GM23338 (cell line): ENCODE measurements around the gene RTEL1. TPM values are rescaled to one million over a fixed set of nuclear protein-coding genes. Genes with fewer than 3 reads are reported as not detected.

Experiments used
- ATAC-seq: fragments of 200-7000 bp; cut with Tn5 transposase; 3 replicates; pipeline ENCODE4 v1.9.1; 2020
- DNase-seq: peaks from one replicate; pipeline ENCODE4 v3.0.0-alpha.2; 2015; ENCODE audit warnings: low spot score
- H2AFZ ChIP-seq: fragments of 200-600 bp; sonication (generic); 2 replicates; pipeline ENCODE4 v1.8.0; 2016; ENCODE audit warnings: antibody characterized with exemption, mild to moderate bottlenecking, moderate library complexity
- H3F3A ChIP-seq: fragments of 200-600 bp; sonication (generic); replicated peaks from 2 replicates; pipeline ENCODE4 v1.8.0; 2017; ENCODE audit warnings: antibody characterized with exemption, mixed run types, low read depth
- H3K27ac ChIP-seq: fragments of 200-600 bp; sonication (generic); 2 replicates; pipeline ENCODE4 v1.6.1; 2016; ENCODE audit warnings: low read depth
- H3K27me3 ChIP-seq: fragments of 200-600 bp; sonication (generic); 2 replicates; pipeline ENCODE4 v1.8.0; 2016; ENCODE audit warnings: mild to moderate bottlenecking, mixed run types, moderate library complexity; ENCODE audit not compliant: insufficient read depth
- H3K36me3 ChIP-seq: fragments of 200-600 bp; sonication (generic); 2 replicates; pipeline ENCODE4 v1.8.0; 2016; ENCODE audit warnings: mild to moderate bottlenecking; ENCODE audit not compliant: insufficient read depth
- H3K4me1 ChIP-seq: fragments of 200-600 bp; sonication (generic); 2 replicates; pipeline ENCODE4 v1.8.0; 2016; ENCODE audit warnings: mild to moderate bottlenecking, moderate library complexity; ENCODE audit not compliant: insufficient read depth
- H3K4me2 ChIP-seq: fragments of 200-600 bp; sonication (generic); 2 replicates; pipeline ENCODE4 v1.7.1; 2017; ENCODE audit warnings: mixed run types
- H3K4me3 ChIP-seq: fragments of 200-600 bp; sonication (generic); 2 replicates; pipeline ENCODE4 v1.6.1; 2016; ENCODE audit warnings: mixed run types
- H3K79me2 ChIP-seq: fragments of 200-600 bp; sonication (generic); replicated peaks from 2 replicates; pipeline ENCODE4 v1.8.0; 2017; ENCODE audit warnings: mild to moderate bottlenecking; ENCODE audit not compliant: insufficient read depth
- H3K9me2 ChIP-seq: fragments of 200-600 bp; sonication (generic); 2 replicates; pipeline ENCODE4 v1.8.0; 2017; ENCODE audit not compliant: insufficient read depth
- H4K20me1 ChIP-seq: fragments of 200-600 bp; sonication (generic); replicated peaks from 2 replicates; pipeline ENCODE4 v1.8.0; 2017; ENCODE audit warnings: mild to moderate bottlenecking; ENCODE audit not compliant: insufficient read depth
- H3K27ac Mint-ChIP-seq: 2 replicates; pipeline ENCODE4 v1.8.0; 2020; ENCODE audit warnings: inconsistent platforms, mild to moderate bottlenecking, moderate library complexity, mixed read lengths
- H3K27me3 Mint-ChIP-seq: 3 replicates; pipeline ENCODE4 v1.8.0; 2022; ENCODE audit warnings: low read depth, mild to moderate bottlenecking, moderate library complexity, mixed read lengths, inconsistent platforms; ENCODE audit not compliant: insufficient read depth, poor library complexity
- H3K36me3 Mint-ChIP-seq: 3 replicates; pipeline ENCODE4 v1.8.0; 2021; ENCODE audit warnings: low read depth, mild to moderate bottlenecking, inconsistent platforms, moderate library complexity, mixed read lengths
- H3K4me1 Mint-ChIP-seq: 3 replicates; pipeline ENCODE4 v1.8.0; 2020; ENCODE audit warnings: mild to moderate bottlenecking, inconsistent platforms, mixed read lengths
- H3K4me3 Mint-ChIP-seq: 3 replicates; pipeline ENCODE4 v1.8.0; 2021; ENCODE audit warnings: moderate library complexity, mild to moderate bottlenecking, inconsistent platforms, mixed read lengths
- H3K9me3 Mint-ChIP-seq: 3 replicates; pipeline ENCODE4 v1.8.0; 2020; ENCODE audit warnings: moderate library complexity, mild to moderate bottlenecking, inconsistent platforms, mixed read lengths
- CREB1 ChIP-seq: fragments of 250-450 bp; sonication (Bioruptor Pico); IDR thresholded peaks from 2 replicates; pipeline ENCODE4 v1.5.0; 2020; ENCODE audit warnings: low read depth, mild to moderate bottlenecking, moderate library complexity
- ETS1 ChIP-seq: IDR thresholded peaks from 2 replicates; pipeline ENCODE4 v1.6.1; 2016; ENCODE audit warnings: antibody characterized with exemption
- EZH2phosphoT487 ChIP-seq: fragments of 200-600 bp; sonication (generic); IDR thresholded peaks from one replicate; pipeline ENCODE4 v1.8.1; 2018; ENCODE audit warnings: antibody characterized with exemption; ENCODE audit not compliant: unreplicated experiment
- NANOG ChIP-seq: IDR thresholded peaks from 2 replicates; pipeline ENCODE4 v1.6.1; 2016; ENCODE audit warnings: antibody characterized with exemption, borderline replicate concordance
- POLR2AphosphoS5 ChIP-seq: IDR thresholded peaks from 2 replicates; pipeline ENCODE4 v1.6.1; 2016; ENCODE audit warnings: antibody characterized with exemption, low read depth
- REST ChIP-seq: IDR thresholded peaks from one replicate; pipeline ENCODE4 v1.6.1; 2018; ENCODE audit warnings: antibody characterized with exemption; ENCODE audit not compliant: unreplicated experiment
- STAT1 ChIP-seq: IDR thresholded peaks from one replicate; pipeline ENCODE4 v1.6.1; 2016; ENCODE audit warnings: antibody characterized with exemption; ENCODE audit not compliant: unreplicated experiment
- ZNF331 ChIP-seq: fragments of 250-450 bp; sonication (Bioruptor Pico); IDR thresholded peaks from 2 replicates; pipeline ENCODE4 v1.5.0; 2020; ENCODE audit warnings: low read depth, mild to moderate bottlenecking, moderate library complexity
- ZNF462 ChIP-seq: fragments of 250-450 bp; sonication (Bioruptor Pico); IDR thresholded peaks from 2 replicates; pipeline ENCODE4 v1.5.0; 2020; ENCODE audit warnings: mild to moderate bottlenecking, moderate library complexity
- polyA plus RNA-seq: library from polyadenylated mRNA; unstranded; fragments of >200 nt; fragmentation: Nextera tagmentation; extraction: Ambion mirVana; gene quantifications from 2 replicates; pipeline ENCODE4 v1.2.1, GENCODE V29; 2016
- total RNA-seq: library from RNA; depleted of rRNA; stranded (reverse); fragments of >200 nt; shearing (Covaris generic); gene quantifications from 2 replicates; pipeline ENCODE4 v1.2.3, GENCODE V29; 2014
- TF ChIP-seq, protein P1 (sequence below), 2 experiments: fragments of 200-600 bp in 1 of 2; sonication (generic) in 1 of 2; conservative IDR thresholded peaks; 2 replicates each; pipeline versions ENCODE4 v1.5.1 to v1.6.1; 2016 to 2017; ENCODE audit warnings: antibody characterized with exemption in 2 of 2, low read depth in 2 of 2, mild to moderate bottlenecking in 2 of 2, moderate library complexity in 1 of 2

Gene RTEL1
- total and polyA plus RNA-seq, 2 experiments from 2014 or later, result 14.2 to 34.5 TPM

- TF ChIP-seq REST (no peak), ETS1 (no peak), STAT1 (no peak), POLR2AphosphoS5 (no peak), NANOG (no peak), ZNF331 (no peak), CREB1 (CRISPR knock-in tag) (no peak)
Measured at GRCh38 chr20:63736893-63737694, 79.0 kb downstream of the RTEL1 start (continued).

GRCh38 chr20:63737695-63737944 lies 79.5 kb downstream of the RTEL1 start:
- H3K9me2 ChIP-seq, result no peaks in the 10 kb centered on the region
- Mint-ChIP-seq H3K9me3 (no peaks in the 10 kb centered on the region; the same call in 2 of the 3 replicates), H3K4me3 (no peak overlapping the region), H3K4me1 (no peaks in the 10 kb centered on the region), H3K27ac (no peak overlapping the region), H3K36me3 (peaks cover 10% of the 10 kb centered on the region), H3K27me3 (peaks cover 14% of the 10 kb centered on the region)
- no peaks in the 10 kb centered on the region for H4K20me1 ChIP-seq
- H3K27me3 ChIP-seq, result peaks cover 6% of the 10 kb centered on the region
- H3K27ac ChIP-seq, result no peak overlapping the region
- H3K79me2 ChIP-seq, result no peaks in the 10 kb centered on the region
- H3K36me3 ChIP-seq, result no peaks in the 10 kb centered on the region
- peaks cover 8% of the 10 kb centered on the region for H3F3A ChIP-seq
- peak overlapping the region; percentile 63 for H3K4me3 ChIP-seq
- H3K4me2 ChIP-seq, result peak overlapping the region; percentile 82
- ATAC-seq, result no peak
- no peak overlapping the region for H2AFZ ChIP-seq
- H3K4me1 ChIP-seq, result peaks cover 7% of the 10 kb centered on the region; the same call in 1 of the 2 replicates
- DNase-seq, result no peak
- TF ChIP-seq STAT1, result no peak
- TF ChIP-seq, protein P1, sequence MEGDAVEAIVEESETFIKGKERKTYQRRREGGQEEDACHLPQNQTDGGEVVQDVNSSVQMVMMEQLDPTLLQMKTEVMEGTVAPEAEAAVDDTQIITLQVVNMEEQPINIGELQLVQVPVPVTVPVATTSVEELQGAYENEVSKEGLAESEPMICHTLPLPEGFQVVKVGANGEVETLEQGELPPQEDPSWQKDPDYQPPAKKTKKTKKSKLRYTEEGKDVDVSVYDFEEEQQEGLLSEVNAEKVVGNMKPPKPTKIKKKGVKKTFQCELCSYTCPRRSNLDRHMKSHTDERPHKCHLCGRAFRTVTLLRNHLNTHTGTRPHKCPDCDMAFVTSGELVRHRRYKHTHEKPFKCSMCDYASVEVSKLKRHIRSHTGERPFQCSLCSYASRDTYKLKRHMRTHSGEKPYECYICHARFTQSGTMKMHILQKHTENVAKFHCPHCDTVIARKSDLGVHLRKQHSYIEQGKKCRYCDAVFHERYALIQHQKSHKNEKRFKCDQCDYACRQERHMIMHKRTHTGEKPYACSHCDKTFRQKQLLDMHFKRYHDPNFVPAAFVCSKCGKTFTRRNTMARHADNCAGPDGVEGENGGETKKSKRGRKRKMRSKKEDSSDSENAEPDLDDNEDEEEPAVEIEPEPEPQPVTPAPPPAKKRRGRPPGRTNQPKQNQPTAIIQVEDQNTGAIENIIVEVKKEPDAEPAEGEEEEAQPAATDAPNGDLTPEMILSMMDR (conservative IDR thresholded peaks at IDR 0.05; ENCODE audit: low read depth in 2 of 2), result no peak
- TF ChIP-seq ETS1, result no peak
- no peak for TF ChIP-seq ZNF462
- TF ChIP-seq EZH2phosphoT487, result no peak
- no peak for TF ChIP-seq ZNF331
- no peak for TF ChIP-seq NANOG
